Keratinocyte (primary cell): ENCODE data around the gene LSM14A.

Experiments used
- EZH2 ChIP-seq: IDR thresholded peaks from one replicate; pipeline ENCODE4 v1.6.1; 2012; ENCODE audit warnings: inconsistent platforms, mild to moderate bottlenecking, low read length, moderate library complexity
- TF ChIP-seq, protein P1 (sequence below), 3 experiments: IDR thresholded peaks in 1 of 3; conservative IDR thresholded peaks in 1 of 3; optimal IDR thresholded peaks in 1 of 3; 2 replicates in 2 of 3; 3 replicates in 1 of 3; pipeline versions ENCODE3 to v1.5.1; 2011; ENCODE audit warnings: low read length in 3 of 3, mild to moderate bottlenecking in 3 of 3, moderate library complexity in 2 of 3, control low read depth in 1 of 3, inconsistent platforms in 1 of 3; ENCODE audit not compliant: insufficient read depth in 2 of 3; ENCODE audit errors: extremely low read depth in 1 of 3

DNA sequence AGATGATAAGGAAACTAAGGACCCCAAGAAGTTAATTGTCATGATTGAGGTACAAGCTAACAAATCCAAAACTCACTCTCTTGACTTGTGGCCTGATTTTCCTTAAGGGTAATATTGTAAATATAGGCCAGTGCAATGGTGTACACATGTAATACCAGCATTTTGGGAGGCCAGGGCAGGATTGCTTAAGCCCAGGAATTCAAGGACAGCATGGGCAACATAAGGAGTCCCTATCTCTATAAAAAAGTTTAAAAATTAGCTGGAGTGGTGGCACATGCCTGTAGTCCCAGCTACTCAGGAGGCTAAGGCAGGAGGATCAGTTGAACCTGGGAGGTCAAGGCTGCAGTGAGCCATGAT lies 53.3 kb downstream of the LSM14A start:
- TF ChIP-seq, protein P1, sequence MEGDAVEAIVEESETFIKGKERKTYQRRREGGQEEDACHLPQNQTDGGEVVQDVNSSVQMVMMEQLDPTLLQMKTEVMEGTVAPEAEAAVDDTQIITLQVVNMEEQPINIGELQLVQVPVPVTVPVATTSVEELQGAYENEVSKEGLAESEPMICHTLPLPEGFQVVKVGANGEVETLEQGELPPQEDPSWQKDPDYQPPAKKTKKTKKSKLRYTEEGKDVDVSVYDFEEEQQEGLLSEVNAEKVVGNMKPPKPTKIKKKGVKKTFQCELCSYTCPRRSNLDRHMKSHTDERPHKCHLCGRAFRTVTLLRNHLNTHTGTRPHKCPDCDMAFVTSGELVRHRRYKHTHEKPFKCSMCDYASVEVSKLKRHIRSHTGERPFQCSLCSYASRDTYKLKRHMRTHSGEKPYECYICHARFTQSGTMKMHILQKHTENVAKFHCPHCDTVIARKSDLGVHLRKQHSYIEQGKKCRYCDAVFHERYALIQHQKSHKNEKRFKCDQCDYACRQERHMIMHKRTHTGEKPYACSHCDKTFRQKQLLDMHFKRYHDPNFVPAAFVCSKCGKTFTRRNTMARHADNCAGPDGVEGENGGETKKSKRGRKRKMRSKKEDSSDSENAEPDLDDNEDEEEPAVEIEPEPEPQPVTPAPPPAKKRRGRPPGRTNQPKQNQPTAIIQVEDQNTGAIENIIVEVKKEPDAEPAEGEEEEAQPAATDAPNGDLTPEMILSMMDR (optimal IDR thresholded peaks at IDR 0.05 in 1 of 3, IDR thresholded peaks at IDR 0.05 in 1 of 3, conservative IDR thresholded peaks at IDR 0.05 in 1 of 3; ENCODE audit: extremely low read depth in 1 of 3, insufficient read depth in 2 of 3, low read length in 3 of 3): no peak
- no peak for TF ChIP-seq EZH2
